Measurements from ENCODE around the gene MCM3. TPM values are rescaled to one million over a fixed set of nuclear protein-coding genes. Genes with fewer than 3 reads are reported as not detected.

Gene MCM3
- total RNA-seq, 8 experiments from 2014 or later: 12.7 to 92.8 (median 19.4) TPM

DNA sequence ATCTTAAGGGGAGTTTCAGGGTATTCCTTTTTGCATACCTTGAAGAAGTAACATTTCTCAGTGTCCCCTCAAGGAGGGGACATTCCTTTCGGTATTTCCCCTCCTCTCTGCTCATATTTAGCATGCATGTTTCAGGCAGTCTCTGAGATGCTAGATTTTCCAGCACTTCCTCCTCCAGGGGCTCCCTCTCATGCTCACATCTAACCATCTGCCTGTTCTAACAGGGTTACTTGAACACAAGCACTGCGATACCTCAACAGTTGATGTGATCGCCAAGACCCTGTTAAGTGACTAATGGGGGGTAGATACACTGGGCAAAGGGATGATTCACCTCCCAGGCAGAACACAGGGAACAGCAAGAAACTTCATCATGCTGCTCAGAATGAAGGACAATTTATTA is 12.9 kb upstream of the MCM3 start:
- no peak for ATAC-seq (replicated peaks in 6 of 8)
- H3K4me3 ChIP-seq: no peak overlapping the region
- H3K27ac ChIP-seq: no peak overlapping the region
- H3K4me1 ChIP-seq (replicated peaks in 1 of 2): no peaks in the 10 kb centered on the region
- in situ Hi-C loops (cut with MboI; ENCODE audit: low pct_unique_long_range_greater_than_20kb in 2 of 9, low sequenced_read_pairs in 9 of 9, unreplicated experiment in 9 of 9): loop anchor here in 4 of 9 experiments (10.0 to 25.0 kb wide), 4 partner anchors 90 to 365 kb away; partner anchors contain the start of genes EFHC1 (in 1 of the 4) and TMEM14A (in 1 of the 4)
- 39 to 100% (median 83%) methylated on average over 1 to 3 of the region's 3 CpGs; no CpG with 5 or more reads in 2 of the 10 experiments for WGBS, 10 experiments

DNA sequence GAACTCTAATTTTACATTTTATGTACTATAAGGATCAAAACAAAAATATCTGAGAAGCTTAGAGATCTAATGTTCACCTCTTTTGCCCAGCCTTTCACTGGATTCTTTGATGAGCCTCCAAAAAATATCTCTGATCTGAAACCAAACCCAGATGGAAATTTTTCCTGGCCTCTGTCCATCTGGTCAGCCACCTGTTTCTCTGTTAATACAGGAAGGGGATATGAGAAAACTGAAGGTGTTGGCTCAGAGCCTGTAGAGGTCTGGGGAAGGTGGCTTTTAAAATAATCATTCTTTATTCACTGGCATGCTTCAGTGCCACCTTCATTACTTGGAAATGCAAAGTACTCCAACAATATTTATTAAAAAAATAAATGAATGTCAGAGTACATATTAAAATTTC is 8.5 kb upstream of the MCM3 start:
- no peak overlapping the region for H3K27ac ChIP-seq
- in situ Hi-C loops (cut with MboI; ENCODE audit: low pct_unique_long_range_greater_than_20kb in 2 of 9, low sequenced_read_pairs in 9 of 9, unreplicated experiment in 9 of 9): loop anchor here in 4 of 9 experiments (10.0 to 25.0 kb wide), 4 partner anchors 94 to 369 kb away; partner anchors contain the start of genes EFHC1 (in 1 of the 4) and TMEM14A (in 1 of the 4)
- no peaks in the 10 kb centered on the region for H3K4me1 ChIP-seq (replicated peaks in 1 of 2)
- no peak overlapping the region for H3K4me3 ChIP-seq
- ATAC-seq (replicated peaks in 6 of 8): no peak

DNA sequence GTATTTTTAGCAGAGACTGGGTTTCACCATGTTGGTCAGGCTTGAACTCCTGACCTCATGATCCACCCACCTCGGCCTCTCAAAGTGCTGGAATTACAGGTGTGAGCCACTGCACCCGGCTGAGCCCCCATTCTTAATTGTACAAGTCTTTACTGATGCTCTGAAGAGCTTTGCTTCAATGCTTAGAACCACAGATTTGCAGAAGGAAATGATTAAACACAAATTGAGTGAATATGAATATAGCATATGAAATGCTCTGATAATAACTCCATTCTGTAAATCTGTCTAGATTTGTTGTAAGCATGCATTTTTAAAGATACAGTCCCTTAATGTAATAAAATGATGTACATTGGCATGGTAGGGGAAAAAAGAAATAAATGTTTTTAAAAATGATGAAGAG is 4.3 kb upstream of the MCM3 start:
- WGBS, 10 experiments: 0 to 100% (median 54%) methylated on average over 1 to 2 of the region's 2 CpGs; no CpG with 5 or more reads in 4 of the 10 experiments
- Histone ChIP-seq H3K4me3 (no peak overlapping the region), H3K4me1 (replicated peaks in 1 of 2) (peaks cover 0 to 3% of the 10 kb centered on the region in 2 donors), H3K27ac (no peak overlapping the region)
- in situ Hi-C loops (cut with MboI; ENCODE audit: low pct_unique_long_range_greater_than_20kb in 2 of 9, low sequenced_read_pairs in 9 of 9, unreplicated experiment in 9 of 9): loop anchor here in 3 of 9 experiments (25.0 kb wide), 3 partner anchors 98 to 373 kb away; partner anchors contain the start of genes EFHC1 (in 1 of the 3) and TMEM14A (in 1 of the 3)
- ATAC-seq (replicated peaks in 6 of 8): no peak

DNA sequence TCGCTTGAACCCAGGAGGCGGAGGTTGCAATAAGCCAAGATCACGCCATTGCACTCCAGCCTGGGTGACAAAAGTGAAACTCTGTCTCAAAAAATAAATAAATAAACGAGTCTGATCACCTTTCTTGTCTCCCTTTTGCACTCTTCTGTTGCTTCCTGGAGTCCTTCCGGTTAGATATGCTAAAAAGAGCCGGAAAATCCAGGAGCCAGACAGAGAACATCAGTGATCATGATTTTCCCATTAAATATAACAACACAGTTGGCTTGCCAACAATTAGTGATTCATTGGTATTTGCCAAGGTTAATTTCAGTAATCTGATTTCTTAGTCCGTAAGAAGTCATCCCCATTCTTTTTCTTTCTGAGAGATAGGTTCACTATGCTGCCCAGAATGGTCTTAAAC is 3.7 kb upstream of the MCM3 start:
- 73 to 100% (median 90%) methylated on average over 1 to 7 of the region's 7 CpGs for WGBS, 10 experiments
- peaks cover 2 to 8% of the 10 kb centered on the region in 2 donors for H3K4me1 ChIP-seq (replicated peaks in 1 of 2)
- in situ Hi-C loops (cut with MboI; ENCODE audit: low pct_unique_long_range_greater_than_20kb in 2 of 9, low sequenced_read_pairs in 9 of 9, unreplicated experiment in 9 of 9): loop anchor here in 3 of 9 experiments (25.0 kb wide), 3 partner anchors 99 to 374 kb away; partner anchors contain the start of genes EFHC1 (in 1 of the 3) and TMEM14A (in 1 of the 3)
- no peak overlapping the region for H3K4me3 ChIP-seq
- H3K27ac ChIP-seq: no peak overlapping the region
- no peak for ATAC-seq (replicated peaks in 6 of 8)

GRCh38 chr6:52286798-52287432 is 2.4 kb upstream of the MCM3 start:
- no peak overlapping the region for H3K27ac ChIP-seq
- H3K4me1 ChIP-seq (replicated peaks in 1 of 2): peaks cover 2 to 8% of the 10 kb centered on the region in 2 donors
- no peak for ATAC-seq (replicated peaks in 6 of 8)
- H3K4me3 ChIP-seq: no peak overlapping the region
- in situ Hi-C loops (cut with MboI; ENCODE audit: low pct_unique_long_range_greater_than_20kb in 2 of 9, low sequenced_read_pairs in 9 of 9, unreplicated experiment in 9 of 9): loop anchor here in 3 of 9 experiments (25.0 kb wide), 3 partner anchors 100 to 375 kb away; partner anchors contain the start of genes EFHC1 (in 1 of the 3) and TMEM14A (in 1 of the 3)
- 0 to 33% (median 13%) methylated on average over 1 to 2 of the region's 2 CpGs; no CpG with 5 or more reads in 3 of the 10 experiments for WGBS, 10 experiments

DNA sequence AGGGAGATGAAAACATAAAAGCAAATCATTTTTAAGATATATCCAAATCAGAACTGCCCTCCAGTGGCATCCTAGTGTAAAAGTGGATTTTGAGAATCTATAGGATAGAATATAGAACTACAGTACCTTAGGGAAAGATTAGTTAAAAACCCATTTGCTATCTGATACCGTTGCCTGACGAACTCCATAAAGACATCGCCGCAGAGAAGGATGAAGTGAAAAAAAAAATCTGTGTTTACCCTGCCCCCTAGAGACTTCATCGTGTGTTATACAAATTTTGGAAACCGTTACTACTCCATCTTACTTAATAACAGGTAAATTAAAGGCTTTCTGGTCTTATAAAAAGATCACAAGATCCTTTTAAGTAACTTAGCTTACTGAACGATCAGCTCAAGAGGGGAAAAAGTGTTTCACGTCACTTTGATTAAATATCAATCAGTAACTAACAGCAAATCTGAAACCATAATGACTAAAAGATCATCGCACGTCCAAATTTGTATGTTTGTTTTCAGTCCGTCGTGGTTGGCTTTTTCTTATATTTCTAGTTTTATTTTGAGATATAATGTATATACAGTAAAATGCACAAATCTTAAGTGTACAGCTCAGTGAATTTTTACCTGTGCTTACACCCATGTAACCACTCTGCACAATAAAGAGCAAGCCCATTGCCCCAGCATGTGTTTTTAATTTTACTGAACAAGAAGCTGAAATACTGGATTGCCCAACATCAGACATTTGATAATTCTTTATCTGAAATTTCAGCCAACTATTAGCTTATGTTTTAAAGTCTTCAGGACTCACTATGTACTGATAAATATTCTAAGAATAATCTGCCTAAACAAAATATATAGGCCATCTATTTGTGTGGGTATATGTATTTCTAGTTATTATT is 881 bp upstream of the MCM3 start:
- H3K4me1 ChIP-seq (replicated peaks in 1 of 2): peaks cover 2 to 8% of the 10 kb centered on the region in 2 donors
- no peak overlapping the region for H3K27ac ChIP-seq
- ATAC-seq (replicated peaks in 6 of 8): peak in 3 of 8 experiments; percentile 2 to 13 (median 8)
- H3K4me3 ChIP-seq: peak overlapping the region; percentile 35 to 78 (median 64)
- in situ Hi-C loops (cut with MboI; ENCODE audit: low pct_unique_long_range_greater_than_20kb in 2 of 9, low sequenced_read_pairs in 9 of 9, unreplicated experiment in 9 of 9): loop anchor here in 3 of 9 experiments (25.0 kb wide), 3 partner anchors 102 to 377 kb away; partner anchors contain the start of genes EFHC1 (in 1 of the 3) and TMEM14A (in 1 of the 3)
- WGBS, 10 experiments: 0 to 38% (median 14%) methylated on average over 6 to 12 of the region's 12 CpGs

GRCh38 chr6:52284131-52284459 is 447 bp downstream of the MCM3 start:
- Histone ChIP-seq H3K4me1 (replicated peaks in 1 of 2) (peaks cover 2 to 8% of the 10 kb centered on the region in 2 donors), H3K27ac (peak overlapping the region in 1 of 2 donors; percentile 9), H3K4me3 (peak overlapping the region; percentile 55 to 78 (median 64))
- ATAC-seq (replicated peaks in 6 of 8): peak in 3 of 8 experiments; percentile 0 to 7 (median 1)
- in situ Hi-C loops (cut with MboI; ENCODE audit: low pct_unique_long_range_greater_than_20kb in 2 of 9, low sequenced_read_pairs in 9 of 9, unreplicated experiment in 9 of 9): loop anchor here in 3 of 9 experiments (25.0 kb wide), 3 partner anchors 103 to 378 kb away; partner anchors contain the start of genes EFHC1 (in 1 of the 3) and TMEM14A (in 1 of the 3)
- WGBS, 10 experiments: 0% methylated on average over 1 to 7 of the region's 14 CpGs; no CpG with 5 or more reads in 2 of the 10 experiments

DNA sequence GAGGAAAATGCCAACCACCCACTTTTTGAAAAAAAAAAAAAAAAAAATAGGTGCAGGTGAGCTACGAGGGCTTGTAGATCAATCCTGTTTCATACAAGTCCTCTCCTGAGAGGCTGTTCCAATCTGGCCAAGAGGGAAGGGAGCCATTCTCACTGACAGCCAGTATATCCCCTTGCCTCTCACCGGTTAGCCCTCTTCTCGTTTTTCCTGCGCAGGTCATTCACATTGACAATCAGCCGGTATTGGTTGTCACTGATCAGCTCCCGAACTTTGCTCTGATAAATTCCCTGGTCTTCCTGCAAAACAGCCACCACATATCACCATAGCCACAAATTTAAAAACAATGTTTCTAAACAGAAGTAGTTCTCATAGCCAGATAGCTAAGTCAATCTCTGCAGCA is 1.4 kb downstream of the MCM3 start:
- ATAC-seq (replicated peaks in 6 of 8): no peak
- WGBS, 10 experiments: 0 to 60% (median 44%) methylated on average over 1 to 6 of the region's 6 CpGs; no CpG with 5 or more reads in 2 of the 10 experiments
- H3K4me3 ChIP-seq: no peak overlapping the region
- H3K4me1 ChIP-seq (replicated peaks in 1 of 2): peaks cover 2 to 8% of the 10 kb centered on the region in 2 donors
- in situ Hi-C loops (cut with MboI; ENCODE audit: low pct_unique_long_range_greater_than_20kb in 2 of 9, low sequenced_read_pairs in 9 of 9, unreplicated experiment in 9 of 9): loop anchor here in 3 of 9 experiments (25.0 kb wide), 3 partner anchors 104 to 379 kb away; partner anchors contain the start of genes EFHC1 (in 1 of the 3) and TMEM14A (in 1 of the 3)
- H3K27ac ChIP-seq: no peak overlapping the region

DNA sequence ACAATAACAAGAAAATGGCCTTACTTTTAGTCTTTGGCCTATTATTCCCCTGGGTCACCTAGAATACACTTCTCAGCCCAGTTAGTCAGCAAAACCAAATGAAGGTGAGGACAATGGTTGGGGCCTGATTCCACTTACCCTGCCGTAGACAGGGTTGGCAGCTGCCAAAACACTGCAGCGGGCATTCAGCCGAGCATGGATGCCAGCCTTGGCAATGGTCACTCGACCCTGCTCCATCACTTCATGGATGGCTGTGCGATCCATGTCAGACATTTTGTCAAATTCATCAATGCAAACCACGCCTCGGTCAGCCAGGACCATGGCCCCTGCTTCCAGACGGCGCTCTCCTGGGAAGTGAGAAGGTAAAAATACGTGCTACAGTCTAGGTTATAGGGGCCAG is 8.4 kb downstream of the MCM3 start:
- 83 to 100% (median 96%) methylated on average over 1 to 10 of the region's 10 CpGs; no CpG with 5 or more reads in 2 of the 10 experiments for WGBS, 10 experiments
- in situ Hi-C loops (cut with MboI; ENCODE audit: low pct_unique_long_range_greater_than_20kb in 2 of 9, low sequenced_read_pairs in 9 of 9, unreplicated experiment in 9 of 9): loop anchor here in 3 of 9 experiments (25.0 kb wide), 3 partner anchors 111 to 386 kb away; partner anchors contain the start of genes EFHC1 (in 1 of the 3) and TMEM14A (in 1 of the 3)
- Histone ChIP-seq H3K4me3 (no peak overlapping the region), H3K4me1 (replicated peaks in 1 of 2) (no peaks in the 10 kb centered on the region), H3K27ac (no peak overlapping the region)
- no peak for ATAC-seq (replicated peaks in 6 of 8)

GRCh38 chr6:52271852-52272460 is 12.6 kb downstream of the MCM3 start:
- in situ Hi-C loops (cut with MboI; ENCODE audit: low pct_unique_long_range_greater_than_20kb in 2 of 9, low sequenced_read_pairs in 9 of 9, unreplicated experiment in 9 of 9): loop anchor here in 1 of 9 experiments (25.0 kb wide), 1 partner anchor 110 kb away; no protein-coding TSS in a partner anchor
- no peak overlapping the region for H3K27ac ChIP-seq
- no peak overlapping the region for H3K4me3 ChIP-seq
- 89 to 100% (median 94%) methylated on average over 3 to 8 of the region's 9 CpGs; no CpG with 5 or more reads in 1 of the 10 experiments for WGBS, 10 experiments
- H3K4me1 ChIP-seq (replicated peaks in 1 of 2): no peaks in the 10 kb centered on the region
- no peak for ATAC-seq (replicated peaks in 6 of 8)

DNA sequence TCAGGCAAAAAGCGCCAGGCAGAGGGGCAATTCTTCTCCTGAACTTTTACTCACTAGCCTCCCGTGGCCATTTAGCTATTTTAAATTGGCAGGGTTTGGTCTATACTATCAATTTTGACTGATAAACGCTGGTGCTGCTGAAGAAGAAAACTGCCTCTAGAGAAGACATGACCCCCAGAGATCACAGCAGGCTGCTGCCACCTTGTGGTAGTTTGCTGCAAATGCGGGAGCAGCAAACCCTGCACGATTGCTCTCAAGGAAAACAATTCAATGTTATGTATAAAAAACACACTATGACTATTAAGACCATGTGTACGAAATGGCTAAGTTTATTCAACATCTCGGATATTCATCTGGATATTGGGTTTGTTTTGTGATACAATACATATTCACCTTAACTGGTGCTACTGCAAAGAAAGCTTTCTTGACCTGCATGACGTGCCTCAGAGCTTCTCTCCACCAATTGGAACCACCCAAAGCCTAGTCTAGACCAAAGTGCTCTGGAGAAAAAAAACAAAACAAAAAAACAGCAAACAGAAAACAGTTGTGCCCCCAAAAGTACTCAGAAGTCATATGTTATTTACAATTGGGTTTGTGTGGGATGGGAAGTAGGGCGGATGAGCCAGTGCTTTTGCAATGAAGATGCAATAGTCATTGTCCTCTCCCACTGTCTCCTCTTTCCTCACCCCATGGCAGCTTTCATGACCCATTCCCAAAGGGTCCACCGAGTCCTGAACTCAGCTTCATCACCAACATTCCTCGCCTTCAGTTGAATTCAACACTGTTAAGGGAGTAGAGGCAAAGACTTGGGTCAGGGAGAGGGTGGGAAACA is 20.6 kb downstream of the MCM3 start:
- WGBS, 10 experiments: 10 to 56% (median 32%) methylated on average over 2 to 11 of the region's 11 CpGs
- in situ Hi-C loops (cut with MboI; ENCODE audit: low pct_unique_long_range_greater_than_20kb in 2 of 9, low sequenced_read_pairs in 9 of 9, unreplicated experiment in 9 of 9): loop anchor here in 1 of 9 experiments (25.0 kb wide), 1 partner anchor 102 kb away; no protein-coding TSS in a partner anchor
- peak; percentile 50 to 86 (median 68) for ATAC-seq (replicated peaks in 6 of 8)
- Histone ChIP-seq H3K27ac (no peak overlapping the region), H3K4me1 (replicated peaks in 1 of 2) (no peaks in the 10 kb centered on the region), H3K4me3 (no peak overlapping the region)

Data from motor neuron (in vitro differentiated cells).